Keratinocyte (primary cell): ENCODE data around the gene DNAH12. TPM values are rescaled to one million over a fixed set of nuclear protein-coding genes. Genes with fewer than 3 reads are reported as not detected.

Source experiments
- DNase-seq: peaks from one replicate; pipeline ENCODE4 v3.0.0-alpha.2; 2011; ENCODE audit warnings: low read depth, missing footprints, low spot score
- FAIRE-seq: peaks from 2 replicates; lab custom pipeline; 2011; peaks lifted over from hg19 to GRCh38; lab: Jason Lieb, UNC
- H2AFZ ChIP-seq: 2 replicates; pipeline ENCODE4 v1.6.0; 2012; ENCODE audit warnings: low read length, control low read depth, inconsistent platforms; ENCODE audit not compliant: control insufficient read depth
- H3K27ac ChIP-seq: 2 replicates; pipeline ENCODE4 v1.5.1; 2011; ENCODE audit warnings: low read length; ENCODE audit not compliant: control insufficient read depth, insufficient read depth
- H3K27me3 ChIP-seq: 3 replicates; pipeline ENCODE4 v1.6.0; 2011; ENCODE audit warnings: low read length; ENCODE audit not compliant: control insufficient read depth, insufficient read depth; ENCODE audit errors: extremely low read depth
- H3K36me3 ChIP-seq, 2 experiments: 2 replicates in 1 of 2; 3 replicates in 1 of 2; pipeline ENCODE4 v1.5.1; 2011; ENCODE audit warnings: low read length in 2 of 2, mild to moderate bottlenecking in 1 of 2; ENCODE audit not compliant: control insufficient read depth in 2 of 2, insufficient read depth in 2 of 2; ENCODE audit errors: extremely low read depth in 1 of 2
- H3K4me1 ChIP-seq: 3 replicates; pipeline ENCODE4 v1.5.1; 2011; ENCODE audit warnings: low read length; ENCODE audit not compliant: control insufficient read depth, insufficient read depth; ENCODE audit errors: extremely low read depth
- H3K4me2 ChIP-seq: 3 replicates; pipeline ENCODE4 v1.6.0; 2011; ENCODE audit warnings: low read depth, low read length; ENCODE audit not compliant: control insufficient read depth, insufficient read depth; ENCODE audit errors: extremely low read depth
- H3K4me3 ChIP-seq, 3 experiments: fragments of 200-600 bp in 1 of 3; sonication (generic) in 1 of 3; 2 replicates in 2 of 3; 3 replicates in 1 of 3; pipeline ENCODE4 v1.5.1; 2011 to 2016; ENCODE audit warnings: low read length in 3 of 3, mild to moderate bottlenecking in 3 of 3, control low read depth in 2 of 3, inconsistent platforms in 1 of 3, low read depth in 1 of 3, mixed read lengths in 1 of 3, mixed run types in 1 of 3, moderate library complexity in 1 of 3; ENCODE audit not compliant: control insufficient read depth in 2 of 3, insufficient read depth in 2 of 3; ENCODE audit errors: extremely low read depth in 1 of 3
- H3K79me2 ChIP-seq: 2 replicates; pipeline ENCODE4 v1.6.0; 2012; ENCODE audit warnings: low read length; ENCODE audit not compliant: control insufficient read depth, insufficient read depth
- H3K9ac ChIP-seq: 3 replicates; pipeline ENCODE4 v1.6.0; 2011; ENCODE audit warnings: low read length; ENCODE audit not compliant: control insufficient read depth, insufficient read depth; ENCODE audit errors: extremely low read depth
- H3K9me1 ChIP-seq: 3 replicates; pipeline ENCODE4 v1.6.0; 2011; ENCODE audit warnings: low read length; ENCODE audit not compliant: control insufficient read depth, insufficient read depth; ENCODE audit errors: extremely low read depth
- H3K9me3 ChIP-seq: 2 replicates; pipeline ENCODE4 v1.5.1; 2012; ENCODE audit warnings: low read depth, low read length; ENCODE audit not compliant: control insufficient read depth
- H4K20me1 ChIP-seq: 3 replicates; pipeline ENCODE4 v1.6.0; 2011; ENCODE audit warnings: low read length; ENCODE audit not compliant: control insufficient read depth, insufficient read depth; ENCODE audit errors: extremely low read depth
- CTCF ChIP-seq, 3 experiments: IDR thresholded peaks in 1 of 3; conservative IDR thresholded peaks in 1 of 3; optimal IDR thresholded peaks in 1 of 3; 2 replicates in 2 of 3; 3 replicates in 1 of 3; pipeline versions ENCODE3 to v1.5.1; 2011; ENCODE audit warnings: low read length in 3 of 3, mild to moderate bottlenecking in 3 of 3, moderate library complexity in 2 of 3, control low read depth in 1 of 3, inconsistent platforms in 1 of 3; ENCODE audit not compliant: insufficient read depth in 2 of 3; ENCODE audit errors: extremely low read depth in 1 of 3
- EZH2 ChIP-seq: IDR thresholded peaks from one replicate; pipeline ENCODE4 v1.6.1; 2012; ENCODE audit warnings: inconsistent platforms, mild to moderate bottlenecking, low read length, moderate library complexity
- dilution Hi-C: fragments of 300-500 bp; cut with MboI; formaldehyde crosslinking; loops from one replicate; pipeline ENCODE4 v1.7.0; 2020; ENCODE audit warnings: low sequenced_read_pairs; ENCODE audit not compliant: extremely low pct_ligation_motif_present
- polyA plus RNA-seq, 5 experiments: library from polyadenylated mRNA; depleted of rRNA in 3 of 5; stranded (reverse) in 3 of 5; stranded (forward) in 1 of 5; unstranded in 1 of 5; fragments of >200 nt; gene quantifications; 1 replicate in 1 of 5; 2 replicates in 3 of 5; 3 replicates in 1 of 5; pipeline versions ENCODE4 v1.2.1 to v1.2.3, GENCODE V29; 2011 to 2012; ENCODE audit warnings: missing spikeins in 2 of 5, low read depth in 1 of 5, low replicate concordance in 1 of 5

DNAH12 gene
- polyA plus RNA-seq, 1 donor (not counting 4 experiments of a cell fraction or from before 2014, with no cell fraction given) = not detected

GRCh38 chr3:57423335-57423734, 120.8 kb downstream of the DNAH12 start:
- dilution Hi-C loops = no loop called here
- FAIRE-seq = no peak
- no peak overlapping the region for H3K9ac ChIP-seq

GRCh38 chr3:57421336-57421735, 122.8 kb downstream of the DNAH12 start:
- no peaks in the 10 kb centered on the region for H4K20me1 ChIP-seq
- no peak for TF ChIP-seq EZH2
- no peak for TF ChIP-seq CTCF (optimal IDR thresholded peaks at IDR 0.05 in 1 of 3, IDR thresholded peaks at IDR 0.05 in 1 of 3, conservative IDR thresholded peaks at IDR 0.05 in 1 of 3; ENCODE audit: extremely low read depth in 1 of 3, insufficient read depth in 2 of 3, low read length in 3 of 3)
- H3K4me1 ChIP-seq = no peaks in the 10 kb centered on the region
- no peaks in the 10 kb centered on the region for H3K9me1 ChIP-seq
- H3K79me2 ChIP-seq = no peaks in the 10 kb centered on the region
- FAIRE-seq (no peak), DNase-seq (no peak)
- H3K27me3 ChIP-seq = no peaks in the 10 kb centered on the region
- H3K4me3 ChIP-seq = no peak overlapping the region
- H2AFZ ChIP-seq = no peak overlapping the region
- no peaks in the 10 kb centered on the region for H3K9me3 ChIP-seq
- H3K36me3 ChIP-seq = no peaks in the 10 kb centered on the region
- H3K9ac ChIP-seq = no peak overlapping the region
- no peak overlapping the region for H3K27ac ChIP-seq
- H3K4me2 ChIP-seq = no peak overlapping the region
- dilution Hi-C loops = no loop called here

More at GRCh38 chr3:57423335-57423734, 120.8 kb downstream of the DNAH12 start:
- Histone ChIP-seq H3K27ac (no peak overlapping the region), H3K4me2 (no peak overlapping the region), H3K27me3 (no peaks in the 10 kb centered on the region), H3K79me2 (no peaks in the 10 kb centered on the region), H4K20me1 (no peaks in the 10 kb centered on the region), H3K9me3 (no peaks in the 10 kb centered on the region), H2AFZ (no peak overlapping the region), H3K4me1 (no peaks in the 10 kb centered on the region), H3K36me3 (no peaks in the 10 kb centered on the region), H3K4me3 (no peak overlapping the region), H3K9me1 (no peaks in the 10 kb centered on the region)
- no peak for DNase-seq
- TF ChIP-seq EZH2 = no peak
- TF ChIP-seq CTCF (optimal IDR thresholded peaks at IDR 0.05 in 1 of 3, IDR thresholded peaks at IDR 0.05 in 1 of 3, conservative IDR thresholded peaks at IDR 0.05 in 1 of 3; ENCODE audit: extremely low read depth in 1 of 3, insufficient read depth in 2 of 3, low read length in 3 of 3) = no peak
